Large intestine (tissue), 3 donors: ENCODE measurements around the gene COL23A1. TPM values are rescaled to one million over a fixed set of nuclear protein-coding genes. Genes with fewer than 3 reads are reported as not detected.
A peak's percentile ranks its signal among the peaks of the same experiment; 100 is the strongest.

ENCODE experiments used
- DNase-seq, 2 donors: peaks; one replicate each; pipeline versions ENCODE4 v3.0.0 to v3.0.0-alpha.2; 2013
- H3K27ac ChIP-seq: one replicate; pipeline ENCODE4 v1.5.1; 2013; ENCODE audit warnings: low read length
- H3K27me3 ChIP-seq: 2 replicates; pipeline ENCODE4 v1.6.1; 2013; ENCODE audit warnings: low read length; ENCODE audit not compliant: control insufficient read depth, insufficient read depth
- H3K36me3 ChIP-seq: 2 replicates; pipeline ENCODE4 v1.6.1; 2013; ENCODE audit warnings: low read length; ENCODE audit not compliant: control insufficient read depth, insufficient read depth
- H3K4me1 ChIP-seq: one replicate; pipeline ENCODE4 v1.6.1; 2013; ENCODE audit warnings: low read length; ENCODE audit not compliant: control insufficient read depth, insufficient read depth
- H3K4me3 ChIP-seq: one replicate; pipeline ENCODE4 v1.5.1; 2013; ENCODE audit warnings: low read length
- H3K9me3 ChIP-seq: one replicate; pipeline ENCODE4 v1.6.1; 2013; ENCODE audit warnings: mild to moderate bottlenecking, low read depth, low read length, moderate library complexity; ENCODE audit not compliant: control insufficient read depth
- WGBS: methylation state at CpG from one replicate; pipeline ENCODE4 v1.1.5; 2013; ENCODE audit warnings: low lambda C conversion rate; ENCODE audit not compliant: insufficient coverage; 5-methylcytosine and 5-hydroxymethylcytosine counted together
- polyA plus RNA-seq: library from polyadenylated mRNA; unstranded; fragments of 120-200 nt; gene quantifications from one replicate; pipeline ENCODE4 v1.2.1, GENCODE V29; 2013

COL23A1 gene
- polyA plus RNA-seq, 1 donor, result 8.9 TPM

DNA sequence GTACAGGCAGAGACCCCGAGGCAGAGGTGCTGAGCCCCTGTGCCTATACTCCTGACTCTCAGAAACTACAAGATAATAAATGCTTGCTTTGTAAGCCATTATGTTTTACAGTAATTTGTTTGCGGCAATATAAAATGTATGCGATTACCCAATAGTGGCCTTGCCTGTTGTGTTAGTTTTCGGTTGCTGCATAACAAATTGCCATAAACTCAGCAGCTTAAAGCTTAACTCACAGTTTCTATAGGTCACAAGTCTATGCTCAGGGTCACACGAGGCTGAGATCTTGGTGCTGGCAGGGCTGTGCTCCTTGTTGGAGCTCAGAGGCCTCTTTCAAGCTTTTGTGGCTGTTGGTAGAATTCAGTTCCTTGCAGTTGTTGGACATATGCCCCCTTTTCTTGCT lies 114.8 kb downstream of the COL23A1 start:
- H3K9me3 ChIP-seq, result no peaks in the 10 kb centered on the region
- no peak overlapping the region for H3K27ac ChIP-seq
- no peaks in the 10 kb centered on the region for H3K4me1 ChIP-seq
- H3K4me3 ChIP-seq, result no peak overlapping the region
- no peak for DNase-seq
- no peaks in the 10 kb centered on the region for H3K36me3 ChIP-seq
- H3K27me3 ChIP-seq, result no peaks in the 10 kb centered on the region
- WGBS, result no CpG with 5 or more reads among the region's 5 CpGs

DNA sequence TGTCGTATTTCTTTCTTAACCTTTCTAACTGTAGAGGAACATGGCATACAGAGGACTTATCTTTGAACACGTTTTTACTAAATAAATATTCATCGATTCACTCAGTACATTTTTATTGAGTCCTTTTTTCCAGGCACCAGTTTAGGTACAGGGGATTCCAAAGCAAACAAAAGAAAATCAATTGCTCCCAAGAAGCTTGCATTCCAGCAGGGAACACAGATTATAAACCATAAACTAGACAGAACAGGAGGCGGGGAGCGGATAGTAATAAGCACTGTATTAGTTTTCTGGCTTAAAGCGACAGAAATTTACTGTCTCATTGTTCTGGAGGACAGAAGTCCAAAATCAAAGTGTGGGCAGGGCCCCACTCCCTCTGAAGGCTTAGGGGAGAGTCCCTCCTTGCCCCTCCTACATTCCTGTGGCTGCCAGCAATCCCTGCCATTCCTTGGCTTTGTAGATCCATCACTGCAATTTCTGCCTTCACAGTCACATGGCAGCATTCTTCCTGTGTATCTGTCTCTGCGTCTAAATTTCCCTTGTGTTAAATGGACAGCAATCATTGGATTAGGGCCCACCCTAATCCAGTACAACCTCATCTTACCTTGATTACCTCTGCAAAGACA lies 115.5 kb downstream of the COL23A1 start:
- Histone ChIP-seq H3K4me1 (no peaks in the 10 kb centered on the region), H3K4me3 (no peak overlapping the region), H3K27me3 (no peaks in the 10 kb centered on the region), H3K36me3 (no peaks in the 10 kb centered on the region), H3K27ac (no peak overlapping the region), H3K9me3 (no peaks in the 10 kb centered on the region)
- WGBS, result 48% methylated on average over 3 of the region's 7 CpGs
- DNase-seq, result no peak

DNA sequence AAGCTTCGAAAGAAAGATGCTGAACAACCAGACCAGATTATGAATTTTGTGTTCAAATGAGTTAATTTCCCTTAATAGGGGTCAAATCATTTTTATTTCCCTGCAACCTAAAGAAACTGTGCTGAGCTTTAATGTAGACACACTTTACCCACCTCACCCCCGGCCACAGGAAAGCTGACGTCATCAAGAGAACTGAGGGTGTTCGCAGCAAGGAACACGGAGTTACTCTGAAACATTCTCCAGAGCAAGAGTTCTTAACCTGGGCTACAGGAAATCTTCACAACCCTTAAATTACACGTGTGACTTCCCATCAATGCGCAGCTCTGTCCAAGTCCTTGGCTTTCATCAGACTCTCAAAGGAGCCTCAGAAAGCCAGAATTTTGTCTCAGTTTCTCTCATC lies 116.3 kb downstream of the COL23A1 start:
- DNase-seq, result no peak
- no peak overlapping the region for H3K27ac ChIP-seq
- H3K9me3 ChIP-seq, result no peaks in the 10 kb centered on the region
- H3K36me3 ChIP-seq, result no peaks in the 10 kb centered on the region
- 100% methylated on average over 1 of the region's 7 CpGs for WGBS
- H3K27me3 ChIP-seq, result no peaks in the 10 kb centered on the region
- H3K4me1 ChIP-seq, result no peaks in the 10 kb centered on the region
- no peak overlapping the region for H3K4me3 ChIP-seq

DNA sequence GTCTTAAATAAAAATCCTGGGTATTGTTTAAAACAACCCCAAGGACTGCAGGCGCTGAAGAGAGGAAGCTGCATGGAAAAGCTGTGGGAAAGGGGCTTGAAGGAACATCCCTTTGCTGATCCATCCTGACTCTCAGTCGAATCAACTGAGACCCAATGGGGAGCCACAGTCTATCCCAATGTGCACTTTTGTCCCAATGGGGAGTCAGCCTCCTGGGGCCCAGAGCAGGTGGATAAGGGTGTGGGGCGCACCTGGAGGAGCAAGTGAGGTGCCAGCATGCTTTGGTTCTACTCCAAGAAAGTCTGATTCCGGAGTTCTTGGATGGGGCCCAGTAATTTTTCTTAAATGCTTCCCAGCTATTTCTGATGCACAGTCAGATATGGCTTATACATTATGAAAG lies 118.1 kb downstream of the COL23A1 start:
- H3K27ac ChIP-seq, result no peak overlapping the region
- peaks cover 1% of the 10 kb centered on the region for H3K4me1 ChIP-seq
- no peaks in the 10 kb centered on the region for H3K9me3 ChIP-seq
- WGBS, result 67% methylated on average over 1 of the region's 4 CpGs
- DNase-seq, result no peak
- no peaks in the 10 kb centered on the region for H3K36me3 ChIP-seq
- H3K27me3 ChIP-seq, result no peaks in the 10 kb centered on the region
- no peak overlapping the region for H3K4me3 ChIP-seq

DNA sequence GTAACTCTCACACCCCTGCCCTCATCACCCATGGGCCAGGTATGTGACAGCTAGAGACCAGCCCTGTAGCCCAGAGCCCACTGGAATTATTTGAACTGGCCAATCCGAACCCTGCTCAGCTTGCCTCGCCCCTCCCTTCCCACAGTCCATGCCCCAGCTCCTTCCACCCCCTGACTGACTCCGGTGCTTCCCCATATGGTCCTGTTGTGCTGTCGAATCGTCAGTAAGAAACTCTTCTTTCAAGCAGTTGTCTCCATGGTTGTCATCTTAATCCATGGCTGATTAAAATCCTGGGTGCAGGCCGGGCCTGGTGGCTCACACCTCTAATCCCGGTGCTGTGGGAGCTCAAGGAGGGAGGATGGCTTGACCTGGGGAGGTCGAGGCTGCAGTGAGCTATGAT lies 118.5 kb downstream of the COL23A1 start:
- DNase-seq, result no peak
- Histone ChIP-seq H3K4me1 (peaks cover 3% of the 10 kb centered on the region), H3K4me3 (no peak overlapping the region), H3K27ac (no peak overlapping the region), H3K36me3 (no peaks in the 10 kb centered on the region), H3K27me3 (no peaks in the 10 kb centered on the region), H3K9me3 (no peaks in the 10 kb centered on the region)
- no CpG with 5 or more reads among the region's 8 CpGs for WGBS

DNA sequence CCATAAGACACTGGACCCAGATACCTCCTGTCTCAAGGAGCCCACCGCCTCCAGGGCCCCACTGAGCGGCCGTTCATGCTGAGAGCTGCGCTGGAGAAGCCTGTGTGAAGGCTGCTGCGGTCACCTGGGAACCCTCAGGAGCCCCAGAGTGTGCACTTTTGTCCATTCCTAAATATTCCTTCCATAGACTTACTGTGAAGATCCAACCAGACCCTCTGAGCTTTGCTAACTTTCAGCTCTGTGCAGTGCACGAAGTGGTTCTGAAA lies 119.5 kb downstream of the COL23A1 start:
- WGBS, result no CpG with 5 or more reads among the region's 6 CpGs
- H3K27me3 ChIP-seq, result no peaks in the 10 kb centered on the region

DNA sequence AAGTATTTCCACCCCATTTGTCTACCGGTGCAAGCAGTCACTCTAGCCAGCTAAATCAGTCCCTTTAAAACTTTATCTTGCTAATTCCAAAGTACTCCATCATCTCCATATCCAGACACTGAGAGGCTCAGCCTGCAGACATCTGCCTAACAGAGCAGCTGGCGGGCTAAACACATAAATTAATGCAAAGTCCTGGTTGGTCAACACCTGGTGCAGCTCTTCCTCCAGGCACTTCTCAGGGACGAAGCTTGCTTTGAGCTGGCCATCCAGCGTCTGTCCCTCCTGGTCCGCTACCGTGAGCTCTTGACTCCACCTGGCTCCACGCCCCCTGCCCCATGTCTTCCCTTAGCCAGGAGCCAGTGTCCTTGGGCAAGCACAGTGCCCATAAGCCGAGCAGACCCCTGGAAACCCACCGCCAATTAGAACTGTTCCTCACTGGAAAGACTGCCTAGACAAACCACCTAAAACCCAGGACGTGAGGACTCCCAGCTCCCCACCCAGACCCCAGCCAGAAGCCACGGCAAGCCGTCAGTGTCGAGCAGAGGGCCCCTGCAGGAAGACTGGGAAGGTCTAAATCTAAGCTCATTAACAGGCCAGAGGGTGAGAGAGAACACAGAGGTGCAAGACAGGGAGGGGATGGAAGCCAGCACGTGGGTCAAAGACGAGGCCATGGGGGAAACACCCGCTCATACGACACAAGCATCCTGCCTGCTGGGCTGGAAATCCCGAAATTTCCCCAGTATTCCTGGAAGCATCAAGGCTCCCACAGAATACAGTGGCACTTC lies 120.0 kb downstream of the COL23A1 start:
- H3K36me3 ChIP-seq, result no peaks in the 10 kb centered on the region
- H3K4me3 ChIP-seq, result no peak overlapping the region
- H3K27me3 ChIP-seq, result no peaks in the 10 kb centered on the region
- no peak for DNase-seq
- H3K4me1 ChIP-seq, result peaks cover 5% of the 10 kb centered on the region
- no peak overlapping the region for H3K27ac ChIP-seq
- H3K9me3 ChIP-seq, result no peaks in the 10 kb centered on the region
- WGBS, result no CpG with 5 or more reads among the region's 18 CpGs

More for the DNA sequence above, 119.5 kb downstream of the COL23A1 start:
- H3K27ac ChIP-seq, result no peak overlapping the region
- no peak overlapping the region for H3K4me3 ChIP-seq
- H3K36me3 ChIP-seq, result no peaks in the 10 kb centered on the region
- DNase-seq, result no peak
- peaks cover 5% of the 10 kb centered on the region for H3K4me1 ChIP-seq
- no peaks in the 10 kb centered on the region for H3K9me3 ChIP-seq

DNA sequence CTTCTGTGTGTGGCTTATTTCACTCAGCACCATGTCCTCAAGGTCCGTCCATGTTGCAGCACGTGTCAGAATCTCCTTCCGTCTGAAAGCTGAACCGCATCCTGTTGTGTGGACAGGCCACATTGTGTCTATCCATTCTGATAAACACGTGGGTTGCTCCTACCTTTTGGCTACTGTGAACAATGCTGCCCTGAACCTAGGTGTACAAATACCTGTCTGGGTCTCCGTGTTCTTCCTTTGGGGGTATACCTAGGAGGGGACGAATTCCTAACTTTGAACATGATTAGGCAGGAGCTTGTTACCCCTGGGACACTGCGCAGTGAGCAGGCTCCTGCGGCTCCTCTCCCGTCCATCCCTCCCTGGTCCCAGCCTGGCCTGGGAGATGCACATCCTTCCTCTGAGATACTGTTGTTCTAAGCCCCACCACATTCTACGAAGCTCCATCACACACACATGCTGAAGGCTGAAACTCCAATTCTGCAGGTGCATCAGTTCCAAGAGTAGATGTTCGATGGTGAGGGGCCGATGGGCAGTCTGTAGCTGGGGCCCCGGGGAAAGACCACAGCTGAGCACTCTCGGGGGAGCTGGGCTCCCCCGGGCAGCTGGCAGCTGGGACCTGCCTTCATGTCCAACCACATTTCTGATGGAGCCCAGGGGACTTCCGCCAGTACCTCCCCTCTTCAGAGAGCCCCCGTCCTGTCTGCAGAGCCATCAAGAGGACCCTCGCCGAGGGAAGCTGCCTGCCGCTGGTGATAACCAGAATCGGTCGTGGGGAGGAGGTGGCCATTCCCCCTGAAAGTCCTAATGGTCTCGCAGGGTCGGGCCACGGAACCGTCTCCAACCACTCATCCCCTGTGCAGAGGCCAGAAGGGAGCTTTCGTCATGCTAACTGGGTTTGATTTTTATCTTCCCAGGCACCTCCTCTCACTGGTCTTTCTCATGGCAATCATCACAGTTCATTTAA lies 120.9 kb downstream of the COL23A1 start:
- Histone ChIP-seq H3K4me1 (peaks cover 5% of the 10 kb centered on the region), H3K36me3 (no peaks in the 10 kb centered on the region), H3K4me3 (no peak overlapping the region), H3K27me3 (no peaks in the 10 kb centered on the region), H3K27ac (no peak overlapping the region), H3K9me3 (no peaks in the 10 kb centered on the region)
- WGBS, result 100% methylated on average over 1 of the region's 28 CpGs
- DNase-seq, result no peak

DNA sequence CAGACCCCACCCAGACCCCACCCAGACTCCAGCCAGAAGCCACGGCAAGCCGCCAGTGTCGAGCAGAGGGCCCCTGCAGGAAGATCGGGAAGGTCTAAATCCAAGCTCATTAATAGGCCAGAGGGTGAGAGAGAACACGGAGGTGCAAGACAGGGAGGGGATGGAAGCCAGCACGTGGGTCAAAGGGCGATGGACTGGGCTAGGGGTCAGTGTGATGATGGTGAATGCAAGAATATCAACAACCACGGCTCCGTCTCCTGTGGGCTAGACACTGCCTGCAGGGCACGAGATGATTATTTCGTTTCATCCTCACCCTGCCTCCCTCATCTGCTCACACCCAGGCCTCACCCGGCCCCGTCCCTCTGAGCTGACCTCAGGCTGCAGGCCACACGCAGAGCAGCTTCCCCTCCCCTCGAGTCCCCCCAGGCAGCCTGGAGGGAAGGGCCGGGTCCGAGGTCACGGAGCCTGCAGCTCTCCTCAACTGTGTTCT lies 122.0 kb downstream of the COL23A1 start:
- no CpG with 5 or more reads among the region's 18 CpGs for WGBS
- peak overlapping the region; percentile 29 for H3K27ac ChIP-seq
- H3K4me1 ChIP-seq, result peaks cover 5% of the 10 kb centered on the region
- no peaks in the 10 kb centered on the region for H3K9me3 ChIP-seq
- no peaks in the 10 kb centered on the region for H3K27me3 ChIP-seq
- no peaks in the 10 kb centered on the region for H3K36me3 ChIP-seq
- no peak overlapping the region for H3K4me3 ChIP-seq
- no peak for DNase-seq

DNA sequence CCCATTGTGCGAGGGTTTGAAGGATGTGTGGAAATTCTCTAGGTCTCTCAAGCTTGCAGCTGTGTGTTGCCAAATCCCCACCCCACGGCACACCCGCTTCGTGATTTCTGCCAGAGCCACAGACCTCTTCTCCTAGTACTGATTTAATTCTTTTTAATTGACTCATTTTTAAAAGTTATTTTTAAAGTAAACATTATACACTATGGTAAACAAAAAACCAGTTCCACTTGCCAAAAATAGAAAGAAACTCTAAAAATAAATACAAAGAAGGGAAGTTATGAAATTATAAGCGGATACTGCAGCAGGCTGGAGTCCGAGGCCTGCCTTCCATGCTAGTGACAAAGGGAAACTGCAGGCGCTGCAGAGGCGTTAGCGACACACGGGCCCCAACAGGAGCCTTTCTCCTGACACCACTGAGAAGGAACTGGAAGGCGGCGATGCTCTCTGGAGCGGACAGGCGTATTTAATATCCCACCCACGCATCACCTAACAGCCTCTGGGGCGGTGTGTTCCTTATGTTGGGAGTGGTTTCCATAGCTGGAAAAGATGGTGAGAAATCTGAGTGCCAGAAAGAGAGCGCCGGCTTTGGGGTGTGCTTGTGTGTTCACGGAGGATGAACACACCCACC lies 122.5 kb downstream of the COL23A1 start:
- H3K4me1 ChIP-seq, result peaks cover 5% of the 10 kb centered on the region
- WGBS, result no CpG with 5 or more reads among the region's 19 CpGs
- DNase-seq, result peak in 1 of 2 donors; percentile 24
- no peak overlapping the region for H3K4me3 ChIP-seq
- H3K36me3 ChIP-seq, result no peaks in the 10 kb centered on the region
- no peaks in the 10 kb centered on the region for H3K27me3 ChIP-seq
- peak overlapping the region; percentile 48 for H3K27ac ChIP-seq
- no peaks in the 10 kb centered on the region for H3K9me3 ChIP-seq
